HEK293T (cell line): Measurements from ENCODE around the gene EIPR1.
"Not testable (repeated sequence)": the region's sequence is repeated elsewhere in the genome, so short reads cannot be mapped to it uniquely, and the experiment has no call there.

Source experiments
- CTCF ChIA-PET: fragments of 350-600 bp; formaldehyde crosslinking; extraction: SDS; loops from one replicate; lab custom pipeline; 2021; ENCODE audit warnings: antibody characterized with exemption, inconsistent platforms; lab: Yijun Ruan, JAX
- POLR2A ChIA-PET: fragments of 350-600 bp; formaldehyde crosslinking; extraction: SDS; loops from one replicate; lab custom pipeline; 2020; ENCODE audit warnings: antibody characterized with exemption, inconsistent platforms; lab: Yijun Ruan, JAX
- DNase-seq: peaks from one replicate; pipeline ENCODE4 v3.0.0; 2012; ENCODE audit warnings: mixed read lengths; ENCODE audit errors: extremely low spot score
- ARNT ChIP-seq: fragments of 450-650 bp; IDR thresholded peaks from 2 replicates; pipeline ENCODE4 v1.6.1; 2017; ENCODE audit warnings: mild to moderate bottlenecking
- BHLHE40 ChIP-seq: fragments of 450-650 bp; IDR thresholded peaks from 2 replicates; pipeline ENCODE4 v1.6.1; 2016; ENCODE audit warnings: mild to moderate bottlenecking, moderate library complexity, borderline replicate concordance
- CTBP1 ChIP-seq: fragments of 450-650 bp; IDR thresholded peaks from 2 replicates; pipeline ENCODE4 v1.6.1; 2016; ENCODE audit warnings: borderline replicate concordance
- ELF4 ChIP-seq: fragments of 450-650 bp; IDR thresholded peaks from 2 replicates; pipeline ENCODE4 v1.6.1; 2017; ENCODE audit warnings: antibody characterized with exemption
- FOXA1 ChIP-seq: fragments of 450-650 bp; IDR thresholded peaks from 2 replicates; pipeline ENCODE4 v1.6.1; 2016; ENCODE audit warnings: mild to moderate bottlenecking
- FOXK2 ChIP-seq: fragments of 450-650 bp; IDR thresholded peaks from 2 replicates; pipeline ENCODE4 v1.6.1; 2016; ENCODE audit warnings: mild to moderate bottlenecking
- FOXM1 ChIP-seq: fragments of 450-650 bp; IDR thresholded peaks from 2 replicates; pipeline ENCODE4 v1.6.1; 2017; ENCODE audit warnings: mild to moderate bottlenecking, borderline replicate concordance
- HDGF ChIP-seq: fragments of 450-650 bp; IDR thresholded peaks from 2 replicates; pipeline ENCODE4 v1.6.1; 2017; ENCODE audit warnings: antibody characterized with exemption, borderline replicate concordance
- L3MBTL2 ChIP-seq: fragments of 450-650 bp; conservative IDR thresholded peaks from 2 replicates; pipeline ENCODE4 v1.6.1; 2016; ENCODE audit warnings: mild to moderate bottlenecking
- LEF1 ChIP-seq: fragments of 450-650 bp; IDR thresholded peaks from 2 replicates; pipeline ENCODE4 v1.6.1; 2017; ENCODE audit warnings: mild to moderate bottlenecking, borderline replicate concordance
- NFRKB ChIP-seq: fragments of 450-650 bp; IDR thresholded peaks from 2 replicates; pipeline ENCODE4 v1.6.1; 2016; ENCODE audit warnings: mild to moderate bottlenecking, moderate library complexity
- PKNOX1 ChIP-seq: fragments of 450-650 bp; IDR thresholded peaks from 2 replicates; pipeline ENCODE4 v1.6.1; 2016
- SP1 ChIP-seq: fragments of 450-650 bp; IDR thresholded peaks from 2 replicates; pipeline ENCODE4 v1.6.1; 2017
- SUZ12 ChIP-seq: fragments of 450-650 bp; IDR thresholded peaks from 2 replicates; pipeline ENCODE4 v1.6.1; 2016; ENCODE audit warnings: mild to moderate bottlenecking
- TARDBP ChIP-seq: fragments of 450-650 bp; IDR thresholded peaks from 2 replicates; pipeline ENCODE4 v1.6.1; 2016
- ZNF384 ChIP-seq: fragments of 450-650 bp; IDR thresholded peaks from 2 replicates; pipeline ENCODE4 v1.6.1; 2016

The EIPR1 gene

GRCh38 chr2:3368261-3368722 is 9.3 kb downstream of the EIPR1 start:
- POLR2A ChIA-PET, result no interaction called here
- CTCF ChIA-PET, result no interaction called here
- TF ChIP-seq TARDBP (no peak), FOXM1 (no peak), ZNF384 (no peak), FOXA1 (no peak), L3MBTL2 (no peak), FOXK2 (no peak), ELF4 (no peak), BHLHE40 (no peak), SUZ12 (no peak), CTBP1 (no peak), HDGF (no peak), LEF1 (no peak), PKNOX1 (no peak), ARNT (no peak), SP1 (no peak), NFRKB (no peak)
- DNase-seq, result no peak

- POLR2A ChIA-PET, result no interaction called here
- CTCF ChIA-PET, result no interaction called here
- TF ChIP-seq LEF1 (no peak), PKNOX1 (no peak), HDGF (no peak), ZNF384 (no peak), L3MBTL2 (no peak), FOXA1 (no peak), FOXK2 (no peak), TARDBP (no peak), SUZ12 (no peak), CTBP1 (no peak), ARNT (no peak), BHLHE40 (no peak), ELF4 (no peak), SP1 (no peak), FOXM1 (no peak)
- no peak for DNase-seq
Measured at GRCh38 chr2:3365219-3365618, 12.4 kb downstream of the EIPR1 start.

- ChIA-PET CTCF (interaction anchor here (0.6 kb wide), 1 partner anchor 276 kb away, joined by 3 read pairs; no protein-coding TSS in a partner anchor), POLR2A (no interaction called here)
- no peak for TF ChIP-seq CTBP1
- TF ChIP-seq TARDBP, result no peak
- TF ChIP-seq FOXK2, result no peak
- TF ChIP-seq SUZ12, result no peak
- TF ChIP-seq ELF4, result no peak
- TF ChIP-seq FOXA1, result no peak
- TF ChIP-seq SP1, result no peak
- TF ChIP-seq L3MBTL2, result no peak
- no peak for TF ChIP-seq NFRKB
- no peak for TF ChIP-seq LEF1
- no peak for TF ChIP-seq HDGF
- no peak for TF ChIP-seq ZNF384
- no peak for TF ChIP-seq BHLHE40
- TF ChIP-seq ARNT, result no peak
- no peak for TF ChIP-seq PKNOX1
- DNase-seq, result no peak
Measured at GRCh38 chr2:3361518-3362389, 15.9 kb downstream of the EIPR1 start.

GRCh38 chr2:3357926-3358325 is 19.7 kb downstream of the EIPR1 start:
- no peak for DNase-seq
- POLR2A ChIA-PET, result no interaction called here
- CTCF ChIA-PET, result no interaction called here
- no peak for TF ChIP-seq PKNOX1
- no peak for TF ChIP-seq SP1

- DNase-seq, POLR2A ChIA-PET, CTCF ChIA-PET: not testable (repeated sequence)
Measured at GRCh38 chr2:3357446-3357845, 20.2 kb downstream of the EIPR1 start.

GRCh38 chr2:3356799-3357198 is 20.8 kb downstream of the EIPR1 start:
- CTCF ChIA-PET, result no interaction called here
- TF ChIP-seq FOXA1, result no peak
- TF ChIP-seq LEF1, result no peak
- no peak for TF ChIP-seq PKNOX1
- no peak for TF ChIP-seq BHLHE40
- TF ChIP-seq ELF4, result no peak
- no peak for TF ChIP-seq TARDBP
- TF ChIP-seq CTBP1, result no peak
- no peak for TF ChIP-seq ZNF384
- TF ChIP-seq ARNT, result no peak
- TF ChIP-seq NFRKB, result no peak
- no peak for TF ChIP-seq SP1
- no peak for TF ChIP-seq L3MBTL2
- TF ChIP-seq FOXM1, result no peak
- TF ChIP-seq FOXK2, result no peak
- no peak for TF ChIP-seq SUZ12
- TF ChIP-seq HDGF, result no peak
- DNase-seq, result no peak
- POLR2A ChIA-PET, result no interaction called here
